GM18508 (cell line): Measurements from ENCODE around the gene GPD2.

Source experiments
- ATAC-seq: cut with Tn5 transposase; IDR thresholded peaks from one replicate; pipeline ENCODE4 v1.9.1; 2021; ENCODE audit warnings: moderate number of reproducible peaks; ENCODE audit not compliant: insufficient read depth, unreplicated experiment

Gene GPD2

GRCh38 chr2:156435718-156436496, at the start of gene GPD2:
GPD2 (plus strand) TSS chr2:156436379; CDS start chr2:156476106, 39,727 bp downstream.
- peak; percentile 27 for ATAC-seq

GRCh38 chr2:156394033-156394741, 42.0 kb upstream of the GPD2 start:
- no peak for ATAC-seq

GRCh38 chr2:156396126-156396525, 40.1 kb upstream of the GPD2 start:
- ATAC-seq: peak; percentile 22

- no peak for ATAC-seq
Observed at GRCh38 chr2:156397229-156397628, 39.0 kb upstream of the GPD2 start.

GRCh38 chr2:156398176-156398575, 38.0 kb upstream of the GPD2 start:
- no peak for ATAC-seq

- no peak for ATAC-seq
Observed at GRCh38 chr2:156399224-156399949, 36.8 kb upstream of the GPD2 start.

GRCh38 chr2:156399950-156400705, 36.1 kb upstream of the GPD2 start:
- ATAC-seq: peak; percentile 19

GRCh38 chr2:156400706-156401678, 35.2 kb upstream of the GPD2 start:
- peak; percentile 67 for ATAC-seq

- no peak for ATAC-seq
Observed at GRCh38 chr2:156401861-156402260, 34.3 kb upstream of the GPD2 start.

GRCh38 chr2:156405586-156405985, 30.6 kb upstream of the GPD2 start:
- ATAC-seq: no peak

- no peak for ATAC-seq
Observed at GRCh38 chr2:156411835-156412234, 24.3 kb upstream of the GPD2 start.

- no peak for ATAC-seq
Observed at GRCh38 chr2:156421851-156422250, 14.3 kb upstream of the GPD2 start.

- ATAC-seq: no peak
Observed at GRCh38 chr2:156423674-156424282, 12.4 kb upstream of the GPD2 start.

- ATAC-seq: no peak
Observed at GRCh38 chr2:156427074-156427473, 9.1 kb upstream of the GPD2 start.

- no peak for ATAC-seq
Observed at GRCh38 chr2:156429211-156429610, 7.0 kb upstream of the GPD2 start.

GRCh38 chr2:156430236-156430979, 5.8 kb upstream of the GPD2 start:
- ATAC-seq: no peak

GRCh38 chr2:156430980-156431358, 5.2 kb upstream of the GPD2 start:
- peak; percentile 64 for ATAC-seq
